NCI-H2227 (cell line): ENCODE data around the gene TOR4A.
"Not testable (repeated sequence)": the region's sequence is repeated elsewhere in the genome, so short reads cannot be mapped to it uniquely, and the experiment has no call there.

Source experiments
- DNase-seq: peaks from one replicate; lab custom pipeline; 2025; ENCODE audit not compliant: unreplicated experiment; lab: John Stamatoyannopoulos, UW

Gene TOR4A

DNA sequence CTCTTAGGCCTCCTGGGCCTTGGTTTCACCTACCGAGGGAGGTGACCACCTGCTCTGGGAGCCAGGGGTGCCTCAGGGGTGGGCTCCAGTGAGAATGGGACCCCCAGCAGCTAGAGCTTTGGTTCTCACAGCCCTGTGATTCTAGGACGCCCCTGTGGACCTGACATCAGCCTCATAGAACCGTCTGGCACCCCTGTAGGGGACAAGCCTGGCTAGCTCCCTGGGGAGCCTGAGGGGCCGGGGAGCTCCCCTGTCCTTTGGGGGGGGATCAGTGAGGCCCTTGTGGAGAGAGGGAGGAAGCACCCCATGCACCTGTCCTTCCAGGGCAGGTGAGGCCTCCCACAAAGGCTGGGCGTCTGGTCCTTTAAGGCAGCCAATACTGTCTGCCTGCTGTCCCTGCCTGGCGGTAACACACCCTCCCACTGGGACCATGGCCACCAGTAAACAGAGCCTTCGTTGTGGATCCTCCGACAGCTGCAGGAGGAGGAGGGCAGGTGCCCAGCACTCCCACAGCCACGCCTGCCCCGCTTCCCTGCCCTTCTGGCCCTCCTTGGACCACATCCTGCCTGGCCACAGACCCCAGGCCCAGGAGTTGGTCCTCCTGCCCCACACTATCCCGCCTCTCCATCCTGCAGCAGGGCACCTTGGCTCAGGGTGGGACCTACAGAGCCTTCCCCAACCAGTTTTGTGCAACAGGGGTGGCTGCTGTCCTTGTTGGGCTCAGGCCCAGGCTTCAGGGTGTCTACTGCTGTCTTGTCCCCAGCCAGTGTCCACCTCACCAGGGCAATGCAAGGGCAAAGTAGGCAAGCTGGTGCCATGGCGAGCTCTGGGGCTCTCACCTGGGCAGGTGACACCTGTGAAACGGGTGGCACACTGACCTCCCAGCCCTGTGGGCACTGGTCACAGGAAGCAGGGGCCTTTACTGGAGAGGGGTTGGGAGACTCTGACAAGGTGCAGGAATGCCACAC, 39.5 kb upstream of the TOR4A start:
- no peak for DNase-seq

- not testable (repeated sequence) for DNase-seq
Measured at GRCh38 chr9:137239541-137240200, 37.9 kb upstream of the TOR4A start.

- DNase-seq: peak; percentile 65
Measured at GRCh38 chr9:137240318-137240840, 37.1 kb upstream of the TOR4A start.

DNA sequence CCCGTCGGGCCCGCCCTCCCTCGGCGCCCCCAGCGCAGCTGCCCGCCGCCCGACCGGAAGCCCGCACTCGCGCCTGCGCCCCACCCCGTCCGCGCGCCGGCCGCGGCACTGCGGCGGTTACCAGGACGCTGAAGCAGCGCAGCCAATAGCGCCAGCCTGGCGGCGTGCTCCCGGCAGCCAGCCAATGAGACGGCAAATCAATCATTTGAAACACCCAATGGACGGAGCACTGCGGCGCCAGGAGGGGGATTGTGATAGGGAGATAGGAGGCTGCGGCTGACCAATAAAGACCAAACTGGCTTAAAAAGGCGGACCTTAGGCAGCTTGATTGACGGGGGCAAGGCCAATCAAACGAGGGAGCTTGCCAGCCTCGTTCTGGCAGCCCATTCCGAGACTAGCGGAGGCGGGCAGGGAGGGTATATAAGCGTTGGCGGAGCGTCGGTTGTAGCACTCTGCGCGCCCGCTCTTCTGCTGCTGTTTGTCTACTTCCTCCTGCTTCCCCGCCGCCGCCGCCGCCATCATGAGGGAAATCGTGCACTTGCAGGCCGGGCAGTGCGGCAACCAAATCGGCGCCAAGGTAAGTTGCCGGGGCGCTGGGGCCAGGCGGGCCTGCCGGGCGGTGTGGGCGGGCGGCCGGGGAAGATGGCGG, 36.6 kb upstream of the TOR4A start, which contains the start of gene TUBB4B:
TSS of gene TUBB4B (plus strand) at position 447 of the 649 bp plus-strand sequence. CDS start at position 521, 74 bp downstream.
- peak; percentile 98 for DNase-seq

- peak; percentile 54 for DNase-seq
Measured at GRCh38 chr9:137241490-137242268, 35.8 kb upstream of the TOR4A start.

DNA sequence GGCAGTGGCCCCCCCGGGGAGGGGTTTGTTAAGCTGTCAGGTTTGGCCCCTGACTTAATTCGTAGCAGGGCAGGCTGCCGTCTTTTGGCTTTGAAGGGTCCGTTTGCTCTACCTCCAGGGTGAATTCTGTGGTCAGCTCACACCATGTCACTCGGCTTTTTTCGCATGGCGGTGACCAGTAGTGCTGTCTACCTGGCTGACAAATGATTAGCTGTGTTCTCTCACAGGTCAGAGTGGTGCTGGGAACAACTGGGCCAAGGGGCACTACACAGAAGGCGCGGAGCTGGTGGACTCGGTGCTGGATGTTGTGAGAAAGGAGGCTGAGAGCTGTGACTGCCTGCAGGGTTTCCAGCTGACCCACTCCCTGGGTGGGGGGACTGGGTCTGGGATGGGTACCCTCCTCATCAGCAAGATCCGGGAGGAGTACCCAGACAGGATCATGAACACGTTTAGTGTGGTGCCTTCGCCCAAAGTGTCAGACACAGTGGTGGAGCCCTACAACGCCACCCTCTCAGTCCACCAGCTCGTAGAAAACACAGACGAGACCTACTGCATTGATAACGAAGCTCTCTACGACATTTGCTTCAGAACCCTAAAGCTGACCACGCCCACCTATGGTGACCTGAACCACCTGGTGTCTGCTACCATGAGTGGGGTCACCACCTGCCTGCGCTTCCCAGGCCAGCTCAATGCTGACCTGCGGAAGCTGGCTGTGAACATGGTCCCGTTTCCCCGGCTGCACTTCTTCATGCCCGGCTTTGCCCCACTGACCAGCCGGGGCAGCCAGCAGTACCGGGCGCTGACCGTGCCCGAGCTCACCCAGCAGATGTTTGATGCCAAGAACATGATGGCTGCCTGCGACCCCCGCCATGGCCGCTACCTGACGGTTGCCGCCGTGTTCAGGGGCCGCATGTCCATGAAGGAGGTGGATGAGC, 35.0 kb upstream of the TOR4A start:
- no peak for DNase-seq

GRCh38 chr9:137243266-137243625, 34.3 kb upstream of the TOR4A start:
- not testable (repeated sequence) for DNase-seq

GRCh38 chr9:137243626-137244485, 33.7 kb upstream of the TOR4A start:
- no peak for DNase-seq

GRCh38 chr9:137244486-137245449, 32.8 kb upstream of the TOR4A start:
- DNase-seq: no peak

- no peak for DNase-seq
Measured at GRCh38 chr9:137245450-137246421, 31.8 kb upstream of the TOR4A start.

- DNase-seq: no peak
Measured at GRCh38 chr9:137247135-137247915, 30.2 kb upstream of the TOR4A start.

- no peak for DNase-seq
Measured at GRCh38 chr9:137247916-137248175, 29.7 kb upstream of the TOR4A start.

- DNase-seq: no peak
Measured at GRCh38 chr9:137250329-137251193, 27.0 kb upstream of the TOR4A start.

- no peak for DNase-seq
Measured at GRCh38 chr9:137251194-137251461, 26.4 kb upstream of the TOR4A start, which contains the start of gene STPG3. Gene STPG3 (plus strand): TSS chr9:137251286. CDS start chr9:137251287, 1 bp downstream.
